Kidney (tissue), 14 donors: Measurements from ENCODE around the gene EREG. TPM values are rescaled to one million over a fixed set of nuclear protein-coding genes. Genes with fewer than 3 reads are reported as not detected.

ENCODE experiments used
- DNase-seq, 5 donors: peaks; one replicate each; pipeline ENCODE4 v3.0.0-alpha.2; 2013 to 2020
- FAIRE-seq: peaks from 2 replicates; lab custom pipeline; 2012; peaks lifted over from hg19 to GRCh38; lab: Jason Lieb, UNC
- H3K27ac ChIP-seq, 2 donors: one replicate each; pipeline ENCODE4 v1.7.0; 2013; ENCODE audit warnings: low read depth in 2 of 2, low read length in 2 of 2, inconsistent platforms in 1 of 2
- H3K27me3 ChIP-seq: one replicate; pipeline ENCODE4 v1.7.1; 2013; ENCODE audit warnings: low read length, inconsistent platforms; ENCODE audit not compliant: control insufficient read depth, insufficient read depth
- H3K36me3 ChIP-seq, 3 donors: one replicate each; pipeline versions ENCODE4 v1.7.0 to v1.7.1; 2013; ENCODE audit warnings: low read length in 3 of 3, control low read depth in 1 of 3, inconsistent platforms in 1 of 3; ENCODE audit not compliant: insufficient read depth in 3 of 3, control insufficient read depth in 2 of 3
- H3K4me1 ChIP-seq, 3 donors: one replicate each; pipeline versions ENCODE4 v1.7.0 to v1.7.1; 2013; ENCODE audit warnings: low read length in 3 of 3, inconsistent platforms in 1 of 3, low read depth in 1 of 3; ENCODE audit not compliant: control insufficient read depth in 2 of 3, insufficient read depth in 2 of 3
- H3K4me3 ChIP-seq, 3 donors: one replicate each; pipeline versions ENCODE4 v1.7.0 to v1.8.1; 2013; ENCODE audit warnings: low read length in 3 of 3, control low read depth in 1 of 3, inconsistent platforms in 1 of 3
- H3K9ac ChIP-seq, 3 donors: one replicate each; pipeline versions ENCODE4 v1.7.0 to v1.7.1; 2013; ENCODE audit warnings: low read length in 3 of 3, control low read depth in 1 of 3, inconsistent platforms in 1 of 3
- H3K9me3 ChIP-seq, 3 donors: one replicate each; pipeline versions ENCODE4 v1.7.0 to v1.7.1; 2013; ENCODE audit warnings: low read length in 3 of 3, control low read depth in 1 of 3, inconsistent platforms in 1 of 3; ENCODE audit not compliant: control insufficient read depth in 2 of 3, insufficient read depth in 1 of 3
- intact Hi-C: fragments of 100-400 bp; cut with DNase I; formaldehyde crosslinking; loops from one replicate; pipeline ENCODE4 v1.11.1; 2022
- polyA plus RNA-seq: library from polyadenylated mRNA; stranded (reverse); fragments of 350-450 nt; fragmentation: Illumina TruSeq; extraction: RNeasy Lipid Tissue Mini Kit (QIAGEN cat#74804); gene quantifications from one replicate; pipeline ENCODE4 v1.2.3, GENCODE V29; 2014; ENCODE audit warnings: low read depth, low replicate concordance; ENCODE audit not compliant: insufficient read depth
- total RNA-seq: library from RNA; stranded (reverse); fragmentation: NEBNext Ultra II Directional; extraction: Animal tissue kit (Norgen Biotek cat#: 25700); gene quantifications from one replicate; pipeline ENCODE4 v1.2.1, GENCODE V29; 2021
- TF ChIP-seq, protein P1 (sequence below): IDR thresholded peaks from 3 replicates; pipeline ENCODE4 v1.5.1; 2012; ENCODE audit warnings: mild to moderate bottlenecking, moderate library complexity, borderline replicate concordance; ENCODE audit not compliant: insufficient read depth; ENCODE audit errors: extremely low read depth
- donor health status: control.
- donor health status: control.
- donor health status: control.
- donor health status: control.
- donor health status: control.
- donor health status: DM: yes; HTN: yes; CAD: no.
- donor health status: Normal renal cell carcinoma (clear cell type).

Gene EREG
- total and polyA plus RNA-seq, 2 donors from 2014 or later = 0.44 TPM; not detected in 1

- H3K9me3 ChIP-seq = no peaks in the 10 kb centered on the region
- intact Hi-C loops = no loop called here
- H3K27ac ChIP-seq = no peak overlapping the region
- TF ChIP-seq, protein P1, sequence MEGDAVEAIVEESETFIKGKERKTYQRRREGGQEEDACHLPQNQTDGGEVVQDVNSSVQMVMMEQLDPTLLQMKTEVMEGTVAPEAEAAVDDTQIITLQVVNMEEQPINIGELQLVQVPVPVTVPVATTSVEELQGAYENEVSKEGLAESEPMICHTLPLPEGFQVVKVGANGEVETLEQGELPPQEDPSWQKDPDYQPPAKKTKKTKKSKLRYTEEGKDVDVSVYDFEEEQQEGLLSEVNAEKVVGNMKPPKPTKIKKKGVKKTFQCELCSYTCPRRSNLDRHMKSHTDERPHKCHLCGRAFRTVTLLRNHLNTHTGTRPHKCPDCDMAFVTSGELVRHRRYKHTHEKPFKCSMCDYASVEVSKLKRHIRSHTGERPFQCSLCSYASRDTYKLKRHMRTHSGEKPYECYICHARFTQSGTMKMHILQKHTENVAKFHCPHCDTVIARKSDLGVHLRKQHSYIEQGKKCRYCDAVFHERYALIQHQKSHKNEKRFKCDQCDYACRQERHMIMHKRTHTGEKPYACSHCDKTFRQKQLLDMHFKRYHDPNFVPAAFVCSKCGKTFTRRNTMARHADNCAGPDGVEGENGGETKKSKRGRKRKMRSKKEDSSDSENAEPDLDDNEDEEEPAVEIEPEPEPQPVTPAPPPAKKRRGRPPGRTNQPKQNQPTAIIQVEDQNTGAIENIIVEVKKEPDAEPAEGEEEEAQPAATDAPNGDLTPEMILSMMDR = no peak
- no peak overlapping the region for H3K9ac ChIP-seq
- no peak for FAIRE-seq
- H3K36me3 ChIP-seq = no peaks in the 10 kb centered on the region
- no peak overlapping the region for H3K4me3 ChIP-seq
- DNase-seq = no peak
- H3K27me3 ChIP-seq = no peaks in the 10 kb centered on the region
- H3K4me1 ChIP-seq = no peaks in the 10 kb centered on the region
These were observed 39.1 kb upstream of the EREG start for GRCh38 chr4:74325886-74326285.

- intact Hi-C loops = no loop called here
- Histone ChIP-seq H3K4me1 (no peaks in the 10 kb centered on the region), H3K9ac (no peak overlapping the region), H3K4me3 (no peak overlapping the region), H3K27me3 (no peaks in the 10 kb centered on the region), H3K36me3 (no peaks in the 10 kb centered on the region), H3K9me3 (no peaks in the 10 kb centered on the region), H3K27ac (no peak overlapping the region)
- FAIRE-seq (no peak), DNase-seq (no peak)
- TF ChIP-seq, protein P1 = no peak
These were observed 37.2 kb upstream of the EREG start for GRCh38 chr4:74327762-74328161.

DNA sequence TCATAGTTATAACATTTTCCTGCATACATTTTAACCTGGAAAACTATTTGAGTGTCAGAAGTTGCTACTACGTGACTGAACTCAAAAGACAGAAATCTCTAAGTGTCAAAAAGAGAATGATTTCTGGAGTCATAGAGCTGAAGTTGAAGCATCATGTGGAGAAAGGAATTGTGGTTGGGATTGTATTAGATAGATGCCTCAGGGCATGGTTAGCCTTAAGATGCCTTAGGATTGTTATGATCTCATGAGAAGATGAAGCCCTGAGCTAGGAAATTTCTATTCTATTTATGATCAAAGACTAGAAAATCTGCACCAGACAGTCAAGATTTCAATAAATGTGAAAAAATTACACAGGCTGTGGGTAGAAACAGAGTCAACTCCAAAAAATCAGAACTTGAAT lies 36.4 kb upstream of the EREG start:
- Histone ChIP-seq H3K27ac (no peak overlapping the region), H3K36me3 (no peaks in the 10 kb centered on the region), H3K4me1 (no peaks in the 10 kb centered on the region), H3K27me3 (no peaks in the 10 kb centered on the region), H3K4me3 (no peak overlapping the region), H3K9ac (no peak overlapping the region), H3K9me3 (no peaks in the 10 kb centered on the region)
- intact Hi-C loops = no loop called here
- FAIRE-seq (no peak), DNase-seq (no peak)
- TF ChIP-seq, protein P1 = no peak

DNA sequence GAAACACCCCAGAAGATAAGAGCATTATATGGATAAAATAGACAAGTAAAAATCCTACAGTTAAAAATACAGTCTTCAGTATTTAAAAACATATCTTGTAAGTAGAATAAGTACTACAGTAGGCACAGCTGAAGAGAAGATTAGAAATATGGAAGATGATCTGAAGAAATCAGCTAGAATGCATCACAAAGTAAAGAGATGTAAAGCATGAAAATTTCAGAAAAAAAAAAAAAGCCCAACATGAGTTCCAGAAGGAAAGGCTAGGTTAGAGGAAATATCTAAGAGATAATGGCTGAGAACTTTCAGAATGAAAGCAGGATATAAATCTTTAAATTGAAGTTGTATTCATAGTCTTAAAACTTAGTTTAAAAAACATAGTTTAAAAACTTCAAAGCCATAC lies 35.6 kb upstream of the EREG start:
- DNase-seq (no peak), FAIRE-seq (no peak)
- Histone ChIP-seq H3K4me1 (no peaks in the 10 kb centered on the region), H3K27ac (no peak overlapping the region), H3K9me3 (no peaks in the 10 kb centered on the region), H3K27me3 (no peaks in the 10 kb centered on the region), H3K4me3 (no peak overlapping the region), H3K9ac (no peak overlapping the region), H3K36me3 (no peaks in the 10 kb centered on the region)
- intact Hi-C loops = no loop called here
- TF ChIP-seq, protein P1 = no peak
